ENCODE results near the gene SYT17.

The SYT17 gene

GRCh38 chr16:19168371-19169081 is 486 bp downstream of the SYT17 start:
- no peak overlapping the region for H3K9ac ChIP-seq (ENCODE audit: low read length)

GRCh38 chr16:19169082-19169639 is 1.1 kb downstream of the SYT17 start:
- Histone ChIP-seq H3K36me3 (ENCODE audit: control insufficient read depth, low read depth, low read length) (no peaks in the 10 kb centered on the region), H3K4me1 (ENCODE audit: control insufficient read depth, low read depth, low read length) (no peaks in the 10 kb centered on the region), H3K27ac (ENCODE audit: low read length) (no peak overlapping the region), H3K9me3 (ENCODE audit: control insufficient read depth, low read depth, low read length) (no peaks in the 10 kb centered on the region), H3K9ac (ENCODE audit: low read length) (no peak overlapping the region), H3K27me3 (ENCODE audit: control insufficient read depth, insufficient read depth, low read length) (peaks cover 26% of the 10 kb centered on the region), H3K4me3 (ENCODE audit: low read length) (peak overlapping the region; percentile 63)

More at GRCh38 chr16:19168371-19169081, 486 bp downstream of the SYT17 start:
- Histone ChIP-seq H3K4me3 (ENCODE audit: low read length) (peak overlapping the region; percentile 63), H3K27ac (ENCODE audit: low read length) (no peak overlapping the region), H3K36me3 (ENCODE audit: control insufficient read depth, low read depth, low read length) (no peaks in the 10 kb centered on the region), H3K9me3 (ENCODE audit: control insufficient read depth, low read depth, low read length) (no peaks in the 10 kb centered on the region), H3K27me3 (ENCODE audit: control insufficient read depth, insufficient read depth, low read length) (peaks cover 26% of the 10 kb centered on the region), H3K4me1 (ENCODE audit: control insufficient read depth, low read depth, low read length) (no peaks in the 10 kb centered on the region)

- Histone ChIP-seq H3K9ac (ENCODE audit: low read length) (no peak overlapping the region), H3K36me3 (ENCODE audit: control insufficient read depth, low read depth, low read length) (no peaks in the 10 kb centered on the region), H3K27me3 (ENCODE audit: control insufficient read depth, insufficient read depth, low read length) (peaks cover 26% of the 10 kb centered on the region), H3K4me3 (ENCODE audit: low read length) (no peak overlapping the region), H3K27ac (ENCODE audit: low read length) (no peak overlapping the region), H3K4me1 (ENCODE audit: control insufficient read depth, low read depth, low read length) (no peaks in the 10 kb centered on the region), H3K9me3 (ENCODE audit: control insufficient read depth, low read depth, low read length) (no peaks in the 10 kb centered on the region)
Observed at GRCh38 chr16:19170043-19170655, 2.1 kb downstream of the SYT17 start.

GRCh38 chr16:19172098-19172780 is 4.2 kb downstream of the SYT17 start:
- no peaks in the 10 kb centered on the region for H3K4me1 ChIP-seq (ENCODE audit: control insufficient read depth, low read depth, low read length)

GRCh38 chr16:19173059-19173458 is 5.0 kb downstream of the SYT17 start:
- Histone ChIP-seq H3K9me3 (ENCODE audit: control insufficient read depth, low read depth, low read length) (no peaks in the 10 kb centered on the region), H3K27me3 (ENCODE audit: control insufficient read depth, insufficient read depth, low read length) (peaks cover 26% of the 10 kb centered on the region), H3K4me3 (ENCODE audit: low read length) (no peak overlapping the region), H3K27ac (ENCODE audit: low read length) (no peak overlapping the region), H3K4me1 (ENCODE audit: control insufficient read depth, low read depth, low read length) (no peaks in the 10 kb centered on the region), H3K36me3 (ENCODE audit: control insufficient read depth, low read depth, low read length) (no peaks in the 10 kb centered on the region), H3K9ac (ENCODE audit: low read length) (no peak overlapping the region)

More at GRCh38 chr16:19172098-19172780, 4.2 kb downstream of the SYT17 start:
- Histone ChIP-seq H3K27me3 (ENCODE audit: control insufficient read depth, insufficient read depth, low read length) (peaks cover 26% of the 10 kb centered on the region), H3K4me3 (ENCODE audit: low read length) (no peak overlapping the region), H3K36me3 (ENCODE audit: control insufficient read depth, low read depth, low read length) (no peaks in the 10 kb centered on the region), H3K9ac (ENCODE audit: low read length) (no peak overlapping the region), H3K27ac (ENCODE audit: low read length) (no peak overlapping the region), H3K9me3 (ENCODE audit: control insufficient read depth, low read depth, low read length) (no peaks in the 10 kb centered on the region)

GRCh38 chr16:19173649-19174383 is 5.8 kb downstream of the SYT17 start:
- Histone ChIP-seq H3K4me1 (ENCODE audit: control insufficient read depth, low read depth, low read length) (no peaks in the 10 kb centered on the region), H3K36me3 (ENCODE audit: control insufficient read depth, low read depth, low read length) (no peaks in the 10 kb centered on the region), H3K9me3 (ENCODE audit: control insufficient read depth, low read depth, low read length) (no peaks in the 10 kb centered on the region), H3K27ac (ENCODE audit: low read length) (no peak overlapping the region), H3K4me3 (ENCODE audit: low read length) (no peak overlapping the region), H3K9ac (ENCODE audit: low read length) (no peak overlapping the region), H3K27me3 (ENCODE audit: control insufficient read depth, insufficient read depth, low read length) (peaks cover 20% of the 10 kb centered on the region)

GRCh38 chr16:19174478-19174877 is 6.4 kb downstream of the SYT17 start:
- Histone ChIP-seq H3K4me3 (ENCODE audit: low read length) (no peak overlapping the region), H3K36me3 (ENCODE audit: control insufficient read depth, low read depth, low read length) (no peaks in the 10 kb centered on the region), H3K27me3 (ENCODE audit: control insufficient read depth, insufficient read depth, low read length) (peaks cover 14% of the 10 kb centered on the region)

GRCh38 chr16:19175492-19176262 is 7.6 kb downstream of the SYT17 start:
- H3K9ac ChIP-seq (ENCODE audit: low read length), result no peak overlapping the region
- no peaks in the 10 kb centered on the region for H3K9me3 ChIP-seq (ENCODE audit: control insufficient read depth, low read depth, low read length)
- H3K4me3 ChIP-seq (ENCODE audit: low read length), result no peak overlapping the region
- no peaks in the 10 kb centered on the region for H3K36me3 ChIP-seq (ENCODE audit: control insufficient read depth, low read depth, low read length)
- H3K27ac ChIP-seq (ENCODE audit: low read length), result no peak overlapping the region
- no peaks in the 10 kb centered on the region for H3K4me1 ChIP-seq (ENCODE audit: control insufficient read depth, low read depth, low read length)
- peaks cover 2% of the 10 kb centered on the region for H3K27me3 ChIP-seq (ENCODE audit: control insufficient read depth, insufficient read depth, low read length)

More at GRCh38 chr16:19174478-19174877, 6.4 kb downstream of the SYT17 start:
- no peaks in the 10 kb centered on the region for H3K4me1 ChIP-seq (ENCODE audit: control insufficient read depth, low read depth, low read length)
- no peak overlapping the region for H3K27ac ChIP-seq (ENCODE audit: low read length)
- H3K9me3 ChIP-seq (ENCODE audit: control insufficient read depth, low read depth, low read length), result no peaks in the 10 kb centered on the region
- no peak overlapping the region for H3K9ac ChIP-seq (ENCODE audit: low read length)

GRCh38 chr16:19177111-19177739 is 9.2 kb downstream of the SYT17 start:
- H3K36me3 ChIP-seq (ENCODE audit: control insufficient read depth, low read depth, low read length), result no peaks in the 10 kb centered on the region
- H3K4me1 ChIP-seq (ENCODE audit: control insufficient read depth, low read depth, low read length), result no peaks in the 10 kb centered on the region
- H3K27me3 ChIP-seq (ENCODE audit: control insufficient read depth, insufficient read depth, low read length), result no peaks in the 10 kb centered on the region

More at GRCh38 chr16:19177111-19177739, 9.2 kb downstream of the SYT17 start:
- no peak overlapping the region for H3K4me3 ChIP-seq (ENCODE audit: low read length)
- H3K27ac ChIP-seq (ENCODE audit: low read length), result no peak overlapping the region
- no peaks in the 10 kb centered on the region for H3K9me3 ChIP-seq (ENCODE audit: control insufficient read depth, low read depth, low read length)
- H3K9ac ChIP-seq (ENCODE audit: low read length), result no peak overlapping the region
